Testis (tissue), 2 donors: ENCODE measurements around the gene ERMN.

Experiments used
- POLR2A ChIP-seq: fragments of 450-650 bp; IDR thresholded peaks from one replicate; pipeline ENCODE4 v1.6.1; 2017; ENCODE audit warnings: antibody characterized with exemption, mild to moderate bottlenecking, moderate library complexity
- TF ChIP-seq, protein P1 (sequence below), 3 experiments: fragments of 450-650 bp in 2 of 3; fragments of 200-600 bp in 1 of 3; sonication (generic) in 1 of 3; IDR thresholded peaks; one replicate each; pipeline ENCODE4 v1.5.1; 2016 to 2019; ENCODE audit warnings: antibody characterized with exemption in 3 of 3, mild to moderate bottlenecking in 2 of 3, moderate library complexity in 1 of 3

DNA sequence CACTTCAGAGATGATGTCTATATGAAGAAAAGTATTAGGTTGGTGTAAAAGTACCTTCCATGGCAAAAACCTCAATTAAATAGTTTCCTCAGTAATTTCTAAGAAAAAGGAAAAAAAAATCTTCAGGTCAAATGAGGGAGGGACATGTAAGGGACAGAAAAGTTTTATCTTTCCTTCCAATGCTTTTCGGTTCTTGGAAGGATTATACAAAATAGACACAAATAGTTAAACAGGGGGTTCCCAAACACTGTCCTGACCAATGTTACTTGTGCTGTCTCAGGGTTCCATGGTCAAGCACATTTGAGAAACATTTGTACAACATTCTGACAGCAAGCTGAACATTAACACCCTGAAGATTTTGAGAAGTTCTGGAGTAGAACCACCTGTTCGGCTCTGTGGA lies 22.0 kb downstream of the ERMN start:
- TF ChIP-seq, protein P1, sequence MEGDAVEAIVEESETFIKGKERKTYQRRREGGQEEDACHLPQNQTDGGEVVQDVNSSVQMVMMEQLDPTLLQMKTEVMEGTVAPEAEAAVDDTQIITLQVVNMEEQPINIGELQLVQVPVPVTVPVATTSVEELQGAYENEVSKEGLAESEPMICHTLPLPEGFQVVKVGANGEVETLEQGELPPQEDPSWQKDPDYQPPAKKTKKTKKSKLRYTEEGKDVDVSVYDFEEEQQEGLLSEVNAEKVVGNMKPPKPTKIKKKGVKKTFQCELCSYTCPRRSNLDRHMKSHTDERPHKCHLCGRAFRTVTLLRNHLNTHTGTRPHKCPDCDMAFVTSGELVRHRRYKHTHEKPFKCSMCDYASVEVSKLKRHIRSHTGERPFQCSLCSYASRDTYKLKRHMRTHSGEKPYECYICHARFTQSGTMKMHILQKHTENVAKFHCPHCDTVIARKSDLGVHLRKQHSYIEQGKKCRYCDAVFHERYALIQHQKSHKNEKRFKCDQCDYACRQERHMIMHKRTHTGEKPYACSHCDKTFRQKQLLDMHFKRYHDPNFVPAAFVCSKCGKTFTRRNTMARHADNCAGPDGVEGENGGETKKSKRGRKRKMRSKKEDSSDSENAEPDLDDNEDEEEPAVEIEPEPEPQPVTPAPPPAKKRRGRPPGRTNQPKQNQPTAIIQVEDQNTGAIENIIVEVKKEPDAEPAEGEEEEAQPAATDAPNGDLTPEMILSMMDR (IDR thresholded peaks at IDR 0.05) = no peak
- no peak for TF ChIP-seq POLR2A
